ENCODE data around the gene SERPINA9. TPM values are rescaled to one million over a fixed set of nuclear protein-coding genes. Genes with fewer than 3 reads are reported as not detected.
"Not testable (repeated sequence)": the region's sequence is repeated elsewhere in the genome, so short reads cannot be mapped to it uniquely, and the experiment has no call there.

SERPINA9 gene
- total RNA-seq: not detected

GRCh38 chr14:94476023-94476422 is at the start of gene SERPINA9:
TSS of gene SERPINA9 (minus strand) at chr14:94476197. CDS start at chr14:94469840, 6,357 bp downstream.
- H3K4me1 Mint-ChIP-seq (ENCODE audit: low read depth): no peaks in the 10 kb centered on the region
- no peak for DNase-seq
- no peak for ATAC-seq
- H3K36me3 Mint-ChIP-seq (ENCODE audit: insufficient read depth): no peaks in the 10 kb centered on the region
- peaks cover 3% of the 10 kb centered on the region for H3K27me3 Mint-ChIP-seq (ENCODE audit: low read depth)
- H3K4me3 Mint-ChIP-seq: no peak within 1 kb of the TSS
- peaks cover 16% of the 10 kb centered on the region for H3K9me3 Mint-ChIP-seq

GRCh38 chr14:94524093-94524492 is 48.1 kb upstream of the SERPINA9 start:
- ATAC-seq: no peak
- peaks cover 20% of the 10 kb centered on the region for H3K27me3 Mint-ChIP-seq (ENCODE audit: low read depth)
- no peak overlapping the region for H3K4me3 Mint-ChIP-seq
- H3K4me1 Mint-ChIP-seq (ENCODE audit: low read depth): no peaks in the 10 kb centered on the region
- H3K9me3 Mint-ChIP-seq: no peaks in the 10 kb centered on the region
- DNase-seq: no peak
- no peaks in the 10 kb centered on the region for H3K36me3 Mint-ChIP-seq (ENCODE audit: insufficient read depth)

GRCh38 chr14:94523265-94523664 is 47.3 kb upstream of the SERPINA9 start:
- H3K9me3 Mint-ChIP-seq: no peaks in the 10 kb centered on the region

GRCh38 chr14:94522115-94522724 is 46.2 kb upstream of the SERPINA9 start:
- no peak for DNase-seq
- H3K4me1 Mint-ChIP-seq (ENCODE audit: low read depth): no peaks in the 10 kb centered on the region
- H3K36me3 Mint-ChIP-seq (ENCODE audit: insufficient read depth): no peaks in the 10 kb centered on the region
- H3K9me3 Mint-ChIP-seq: no peaks in the 10 kb centered on the region
- no peak for ATAC-seq
- H3K27me3 Mint-ChIP-seq (ENCODE audit: low read depth): peaks cover 18% of the 10 kb centered on the region
- no peak overlapping the region for H3K4me3 Mint-ChIP-seq

More at GRCh38 chr14:94523265-94523664, 47.3 kb upstream of the SERPINA9 start:
- Mint-ChIP-seq H3K27me3 (ENCODE audit: low read depth) (peaks cover 20% of the 10 kb centered on the region), H3K36me3 (ENCODE audit: insufficient read depth) (no peaks in the 10 kb centered on the region), H3K4me1 (ENCODE audit: low read depth) (no peaks in the 10 kb centered on the region), H3K4me3 (no peak overlapping the region)
- DNase-seq (no peak), ATAC-seq (no peak)

- no peak overlapping the region for H3K4me3 Mint-ChIP-seq
- no peaks in the 10 kb centered on the region for H3K36me3 Mint-ChIP-seq (ENCODE audit: insufficient read depth)
- H3K27me3 Mint-ChIP-seq (ENCODE audit: low read depth): peaks cover 14% of the 10 kb centered on the region
- DNase-seq (no peak), ATAC-seq (no peak)
- no peaks in the 10 kb centered on the region for H3K9me3 Mint-ChIP-seq
- no peaks in the 10 kb centered on the region for H3K4me1 Mint-ChIP-seq (ENCODE audit: low read depth)
These were observed 45.5 kb upstream of the SERPINA9 start for GRCh38 chr14:94521375-94522114.

GRCh38 chr14:94517641-94518257 is 41.8 kb upstream of the SERPINA9 start:
- no peaks in the 10 kb centered on the region for H3K9me3 Mint-ChIP-seq
- ATAC-seq: no peak
- no peaks in the 10 kb centered on the region for H3K36me3 Mint-ChIP-seq (ENCODE audit: insufficient read depth)
- H3K27me3 Mint-ChIP-seq (ENCODE audit: low read depth): peaks cover 12% of the 10 kb centered on the region
- no peak overlapping the region for H3K4me3 Mint-ChIP-seq
- DNase-seq: no peak
- H3K4me1 Mint-ChIP-seq (ENCODE audit: low read depth): no peaks in the 10 kb centered on the region

GRCh38 chr14:94517248-94517640 is 41.2 kb upstream of the SERPINA9 start:
- Mint-ChIP-seq H3K27me3 (ENCODE audit: low read depth) (peaks cover 12% of the 10 kb centered on the region), H3K4me1 (ENCODE audit: low read depth) (no peaks in the 10 kb centered on the region), H3K4me3 (no peak overlapping the region), H3K9me3 (no peaks in the 10 kb centered on the region), H3K36me3 (ENCODE audit: insufficient read depth) (no peaks in the 10 kb centered on the region)
- ATAC-seq: no peak
- DNase-seq: no peak

- no peak for DNase-seq
- Mint-ChIP-seq H3K4me1 (ENCODE audit: low read depth) (no peaks in the 10 kb centered on the region), H3K27me3 (ENCODE audit: low read depth) (peaks cover 14% of the 10 kb centered on the region), H3K9me3 (no peaks in the 10 kb centered on the region), H3K4me3 (no peak overlapping the region), H3K36me3 (ENCODE audit: insufficient read depth) (no peaks in the 10 kb centered on the region)
- no peak for ATAC-seq
These were observed 39.9 kb upstream of the SERPINA9 start for GRCh38 chr14:94515856-94516255.

GRCh38 chr14:94515426-94515825 is 39.4 kb upstream of the SERPINA9 start:
- no peaks in the 10 kb centered on the region for H3K9me3 Mint-ChIP-seq
- ATAC-seq (no peak), DNase-seq (no peak)
- no peaks in the 10 kb centered on the region for H3K4me1 Mint-ChIP-seq (ENCODE audit: low read depth)
- H3K4me3 Mint-ChIP-seq: no peak overlapping the region
- H3K36me3 Mint-ChIP-seq (ENCODE audit: insufficient read depth): no peaks in the 10 kb centered on the region
- peaks cover 18% of the 10 kb centered on the region for H3K27me3 Mint-ChIP-seq (ENCODE audit: low read depth)

- Mint-ChIP-seq H3K27me3 (ENCODE audit: low read depth) (peaks cover 18% of the 10 kb centered on the region), H3K9me3 (no peaks in the 10 kb centered on the region), H3K4me3 (no peak overlapping the region), H3K36me3 (ENCODE audit: insufficient read depth) (no peaks in the 10 kb centered on the region), H3K4me1 (ENCODE audit: low read depth) (no peaks in the 10 kb centered on the region)
- ATAC-seq (no peak), DNase-seq (no peak)
These were observed 38.4 kb upstream of the SERPINA9 start for GRCh38 chr14:94514351-94514750.

- ATAC-seq; DNase-seq; H3K4me1 Mint-ChIP-seq (ENCODE audit: low read depth); H3K4me3 Mint-ChIP-seq; H3K36me3 Mint-ChIP-seq (ENCODE audit: insufficient read depth); H3K9me3 Mint-ChIP-seq: not testable (repeated sequence)
- peaks cover 12% of the 10 kb centered on the region for H3K27me3 Mint-ChIP-seq (ENCODE audit: low read depth)
These were observed 34.5 kb upstream of the SERPINA9 start for GRCh38 chr14:94510481-94510880.

- Mint-ChIP-seq H3K9me3 (no peaks in the 10 kb centered on the region), H3K4me3 (no peak within 1 kb of the TSS), H3K4me1 (ENCODE audit: low read depth) (no peaks in the 10 kb centered on the region), H3K36me3 (ENCODE audit: insufficient read depth) (no peaks in the 10 kb centered on the region), H3K27me3 (ENCODE audit: low read depth) (peaks cover 6% of the 10 kb centered on the region)
- ATAC-seq: no peak
- no peak for DNase-seq
These were observed 33.4 kb upstream of the SERPINA9 start, which contains the start of gene SERPINA12 for GRCh38 chr14:94509356-94509755. TSS of gene SERPINA12 (minus strand) at chr14:94509469. CDS start at chr14:94498397, 11,072 bp downstream.

GRCh38 chr14:94505641-94506040 is 29.6 kb upstream of the SERPINA9 start:
- Mint-ChIP-seq H3K9me3 (no peaks in the 10 kb centered on the region), H3K36me3 (ENCODE audit: insufficient read depth) (no peaks in the 10 kb centered on the region), H3K4me3 (no peak overlapping the region), H3K4me1 (ENCODE audit: low read depth) (no peaks in the 10 kb centered on the region), H3K27me3 (ENCODE audit: low read depth) (peaks cover 5% of the 10 kb centered on the region)
- ATAC-seq: no peak
- DNase-seq: no peak

- Mint-ChIP-seq H3K36me3 (ENCODE audit: insufficient read depth) (no peaks in the 10 kb centered on the region), H3K27me3 (ENCODE audit: low read depth) (peaks cover 2% of the 10 kb centered on the region)
These were observed 29.2 kb upstream of the SERPINA9 start for GRCh38 chr14:94505206-94505605.

More at GRCh38 chr14:94505206-94505605, 29.2 kb upstream of the SERPINA9 start:
- Mint-ChIP-seq H3K4me3 (no peak overlapping the region), H3K9me3 (no peaks in the 10 kb centered on the region), H3K4me1 (ENCODE audit: low read depth) (no peaks in the 10 kb centered on the region)
- DNase-seq (no peak), ATAC-seq (no peak)

All from activated T-cell treated with anti-CD3 and anti-CD28 coated beads, Interleukin-2, amount 50 U/mL, for 4 hours (primary cell).